ENCODE data around the gene C5AR1.

- TF ChIP-seq, protein P1, sequence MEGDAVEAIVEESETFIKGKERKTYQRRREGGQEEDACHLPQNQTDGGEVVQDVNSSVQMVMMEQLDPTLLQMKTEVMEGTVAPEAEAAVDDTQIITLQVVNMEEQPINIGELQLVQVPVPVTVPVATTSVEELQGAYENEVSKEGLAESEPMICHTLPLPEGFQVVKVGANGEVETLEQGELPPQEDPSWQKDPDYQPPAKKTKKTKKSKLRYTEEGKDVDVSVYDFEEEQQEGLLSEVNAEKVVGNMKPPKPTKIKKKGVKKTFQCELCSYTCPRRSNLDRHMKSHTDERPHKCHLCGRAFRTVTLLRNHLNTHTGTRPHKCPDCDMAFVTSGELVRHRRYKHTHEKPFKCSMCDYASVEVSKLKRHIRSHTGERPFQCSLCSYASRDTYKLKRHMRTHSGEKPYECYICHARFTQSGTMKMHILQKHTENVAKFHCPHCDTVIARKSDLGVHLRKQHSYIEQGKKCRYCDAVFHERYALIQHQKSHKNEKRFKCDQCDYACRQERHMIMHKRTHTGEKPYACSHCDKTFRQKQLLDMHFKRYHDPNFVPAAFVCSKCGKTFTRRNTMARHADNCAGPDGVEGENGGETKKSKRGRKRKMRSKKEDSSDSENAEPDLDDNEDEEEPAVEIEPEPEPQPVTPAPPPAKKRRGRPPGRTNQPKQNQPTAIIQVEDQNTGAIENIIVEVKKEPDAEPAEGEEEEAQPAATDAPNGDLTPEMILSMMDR (IDR thresholded peaks at IDR 0.05) = no peak
- no peak for TF ChIP-seq POLR2A (IDR thresholded peaks at IDR 0.05)
Observed at GRCh38 chr19:47371261-47371660, 61.6 kb downstream of the C5AR1 start.

Data from Peyer's patch (tissue), 4 donors.